HG03196 (cell line): ENCODE results near the gene ERBB3.

Experiments used
- ATAC-seq: cut with Tn5 transposase; IDR thresholded peaks from one replicate; pipeline ENCODE4 v1.9.1; 2021; ENCODE audit not compliant: unreplicated experiment

ERBB3 gene

GRCh38 chr12:56129942-56130495 is 50.1 kb downstream of the ERBB3 start:
- ATAC-seq: no peak

- ATAC-seq: no peak
These were observed 50.9 kb downstream of the ERBB3 start for GRCh38 chr12:56130876-56131275.

- no peak for ATAC-seq
These were observed 54.9 kb downstream of the ERBB3 start for GRCh38 chr12:56134897-56135296.

GRCh38 chr12:56137853-56138571 is 58.0 kb downstream of the ERBB3 start:
- ATAC-seq: no peak

- ATAC-seq: no peak
These were observed 62.2 kb downstream of the ERBB3 start for GRCh38 chr12:56141946-56142784.

- no peak for ATAC-seq
These were observed 63.3 kb downstream of the ERBB3 start for GRCh38 chr12:56143217-56143616.

GRCh38 chr12:56143870-56144269 is 63.9 kb downstream of the ERBB3 start:
- no peak for ATAC-seq

- no peak for ATAC-seq
These were observed 65.3 kb downstream of the ERBB3 start for GRCh38 chr12:56145217-56145616.

GRCh38 chr12:56146492-56147460 is 66.8 kb downstream of the ERBB3 start:
- ATAC-seq: no peak

- no peak for ATAC-seq
These were observed 70.6 kb downstream of the ERBB3 start for GRCh38 chr12:56150563-56150962.

GRCh38 chr12:56151672-56152131 is 71.7 kb downstream of the ERBB3 start:
- peak; percentile 40 for ATAC-seq

GRCh38 chr12:56152132-56152755 is 72.3 kb downstream of the ERBB3 start, which contains the start of gene MYL6B:
TSS of gene MYL6B (plus strand) at chr12:56152587. CDS start at chr12:56153919, 1,332 bp downstream.
- peak; percentile 83 for ATAC-seq
